ENCODE measurements around the gene ISCA2.

ISCA2 gene

GRCh38 chr14:74526854-74527585 is 33.5 kb downstream of the ISCA2 start:
- Histone ChIP-seq H3K36me3 (no peaks in the 10 kb centered on the region), H3K9me3 (no peaks in the 10 kb centered on the region), H3K4me3 (ENCODE audit: low read depth, low read length) (no peak overlapping the region), H3K4me1 (no peaks in the 10 kb centered on the region), H3K27me3 (peaks cover 9% of the 10 kb centered on the region)
- TF ChIP-seq CTCF (IDR thresholded peaks at IDR 0.05; ENCODE audit: low read depth, low read length): no peak
- DNase-seq: no peak

- H3K27me3 ChIP-seq: peaks cover 9% of the 10 kb centered on the region
- H3K36me3 ChIP-seq: no peaks in the 10 kb centered on the region
- TF ChIP-seq CTCF (IDR thresholded peaks at IDR 0.05; ENCODE audit: low read depth, low read length): no peak
- DNase-seq: no peak
- H3K4me3 ChIP-seq (ENCODE audit: low read depth, low read length): no peak overlapping the region
- H3K9me3 ChIP-seq: no peaks in the 10 kb centered on the region
- H3K4me1 ChIP-seq: no peaks in the 10 kb centered on the region
Measured at GRCh38 chr14:74527736-74528280, 34.2 kb downstream of the ISCA2 start.

- Histone ChIP-seq H3K9me3 (no peaks in the 10 kb centered on the region), H3K4me3 (ENCODE audit: low read depth, low read length) (no peak overlapping the region)
Measured at GRCh38 chr14:74528406-74528805, 34.8 kb downstream of the ISCA2 start.

GRCh38 chr14:74528886-74529285 is 35.3 kb downstream of the ISCA2 start:
- TF ChIP-seq CTCF (IDR thresholded peaks at IDR 0.05; ENCODE audit: low read depth, low read length): no peak
- DNase-seq: no peak
- Histone ChIP-seq H3K4me1 (no peaks in the 10 kb centered on the region), H3K4me3 (ENCODE audit: low read depth, low read length) (no peak overlapping the region), H3K9me3 (no peaks in the 10 kb centered on the region), H3K36me3 (no peaks in the 10 kb centered on the region), H3K27me3 (peaks cover 9% of the 10 kb centered on the region)

More at GRCh38 chr14:74528406-74528805, 34.8 kb downstream of the ISCA2 start:
- H3K27me3 ChIP-seq: peaks cover 9% of the 10 kb centered on the region
- H3K36me3 ChIP-seq: no peaks in the 10 kb centered on the region
- DNase-seq: no peak
- no peak for TF ChIP-seq CTCF (IDR thresholded peaks at IDR 0.05; ENCODE audit: low read depth, low read length)
- no peaks in the 10 kb centered on the region for H3K4me1 ChIP-seq

GRCh38 chr14:74531006-74531405 is 37.4 kb downstream of the ISCA2 start:
- TF ChIP-seq CTCF (IDR thresholded peaks at IDR 0.05; ENCODE audit: low read depth, low read length): no peak
- H3K27me3 ChIP-seq: no peaks in the 10 kb centered on the region; the same call in 1 of the 2 replicates
- no peak for DNase-seq
- H3K4me3 ChIP-seq (ENCODE audit: low read depth, low read length): no peak overlapping the region
- H3K36me3 ChIP-seq: no peaks in the 10 kb centered on the region
- no peaks in the 10 kb centered on the region for H3K4me1 ChIP-seq
- H3K9me3 ChIP-seq: no peaks in the 10 kb centered on the region

- Histone ChIP-seq H3K4me3 (ENCODE audit: low read depth, low read length) (no peak overlapping the region), H3K27me3 (no peaks in the 10 kb centered on the region), H3K9me3 (no peaks in the 10 kb centered on the region), H3K4me1 (no peaks in the 10 kb centered on the region), H3K36me3 (no peaks in the 10 kb centered on the region)
- DNase-seq: no peak
- TF ChIP-seq CTCF (IDR thresholded peaks at IDR 0.05; ENCODE audit: low read depth, low read length): peak; percentile 9; the same call in 1 of the 2 replicates
Measured at GRCh38 chr14:74531467-74531866, 37.9 kb downstream of the ISCA2 start.

All from BE2C (cell line).